Measurements from ENCODE around the gene PKNOX2.

PKNOX2 gene

GRCh38 chr11:125173556-125173955 is 9.0 kb downstream of the PKNOX2 start:
- H3K9ac ChIP-seq (ENCODE audit: low read depth, low read length) = no peak overlapping the region
- H3K9me3 ChIP-seq (ENCODE audit: control insufficient read depth, insufficient read depth, low read length) = no peaks in the 10 kb centered on the region
- H3K36me3 ChIP-seq (ENCODE audit: insufficient read depth, low read length) = no peaks in the 10 kb centered on the region
- H3K4me1 ChIP-seq (ENCODE audit: insufficient read depth, low read length) = peaks cover 20% of the 10 kb centered on the region; the same call in 1 of the 2 replicates

DNA sequence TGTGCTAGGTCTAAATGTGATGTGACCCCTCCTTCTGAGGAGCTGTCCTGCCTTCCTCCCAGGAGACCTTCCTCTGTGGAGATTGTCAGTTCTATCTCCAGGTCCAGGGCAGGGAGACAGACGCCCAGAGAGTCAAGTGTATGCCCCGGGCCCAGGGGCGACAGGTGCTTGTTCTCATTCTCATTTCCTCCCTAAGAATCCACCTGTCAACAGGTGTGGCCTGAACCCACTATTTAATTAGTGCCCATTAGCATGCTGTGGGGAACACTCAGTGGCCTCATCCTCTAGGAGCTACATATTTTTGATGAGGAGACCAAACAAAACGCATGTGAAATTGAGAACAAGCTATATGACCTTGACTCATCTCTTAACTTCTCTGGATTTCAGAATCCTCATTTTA is 9.5 kb downstream of the PKNOX2 start:
- Histone ChIP-seq H3K4me1 (ENCODE audit: insufficient read depth, low read length) (peaks cover 19% of the 10 kb centered on the region; the same call in 1 of the 2 replicates), H3K9me3 (ENCODE audit: control insufficient read depth, insufficient read depth, low read length) (no peaks in the 10 kb centered on the region), H3K9ac (ENCODE audit: low read depth, low read length) (no peak overlapping the region), H3K36me3 (ENCODE audit: insufficient read depth, low read length) (no peaks in the 10 kb centered on the region)

- Histone ChIP-seq H3K9ac (ENCODE audit: low read depth, low read length) (no peak overlapping the region), H3K36me3 (ENCODE audit: insufficient read depth, low read length) (no peaks in the 10 kb centered on the region), H3K4me1 (ENCODE audit: insufficient read depth, low read length) (peaks cover 17% of the 10 kb centered on the region), H3K9me3 (ENCODE audit: control insufficient read depth, insufficient read depth, low read length) (no peaks in the 10 kb centered on the region)
Measured at GRCh38 chr11:125174686-125175085, 10.1 kb downstream of the PKNOX2 start.

- Histone ChIP-seq H3K4me1 (ENCODE audit: insufficient read depth, low read length) (peaks cover 17% of the 10 kb centered on the region), H3K9me3 (ENCODE audit: control insufficient read depth, insufficient read depth, low read length) (no peaks in the 10 kb centered on the region), H3K9ac (ENCODE audit: low read depth, low read length) (no peak overlapping the region), H3K36me3 (ENCODE audit: insufficient read depth, low read length) (no peaks in the 10 kb centered on the region)
Measured at GRCh38 chr11:125175166-125175565, 10.6 kb downstream of the PKNOX2 start.

- H3K9ac ChIP-seq (ENCODE audit: low read depth, low read length) = no peak overlapping the region
- no peaks in the 10 kb centered on the region for H3K36me3 ChIP-seq (ENCODE audit: insufficient read depth, low read length)
- peaks cover 21% of the 10 kb centered on the region for H3K4me1 ChIP-seq (ENCODE audit: insufficient read depth, low read length)
- H3K9me3 ChIP-seq (ENCODE audit: control insufficient read depth, insufficient read depth, low read length) = no peaks in the 10 kb centered on the region
Measured at GRCh38 chr11:125175896-125176575, 11.5 kb downstream of the PKNOX2 start.

- no peak overlapping the region for H3K9ac ChIP-seq (ENCODE audit: low read depth, low read length)
- H3K36me3 ChIP-seq (ENCODE audit: insufficient read depth, low read length) = no peaks in the 10 kb centered on the region
- no peaks in the 10 kb centered on the region for H3K9me3 ChIP-seq (ENCODE audit: control insufficient read depth, insufficient read depth, low read length)
- peaks cover 24% of the 10 kb centered on the region for H3K4me1 ChIP-seq (ENCODE audit: insufficient read depth, low read length)
Measured at GRCh38 chr11:125176866-125177265, 12.3 kb downstream of the PKNOX2 start.

GRCh38 chr11:125177543-125177942 is 13.0 kb downstream of the PKNOX2 start:
- H3K9ac ChIP-seq (ENCODE audit: low read depth, low read length) = no peak overlapping the region
- H3K9me3 ChIP-seq (ENCODE audit: control insufficient read depth, insufficient read depth, low read length) = no peaks in the 10 kb centered on the region
- H3K36me3 ChIP-seq (ENCODE audit: insufficient read depth, low read length) = no peaks in the 10 kb centered on the region
- peaks cover 24% of the 10 kb centered on the region for H3K4me1 ChIP-seq (ENCODE audit: insufficient read depth, low read length)

GRCh38 chr11:125179346-125179745 is 14.8 kb downstream of the PKNOX2 start:
- Histone ChIP-seq H3K4me1 (ENCODE audit: insufficient read depth, low read length) (peaks cover 24% of the 10 kb centered on the region), H3K9me3 (ENCODE audit: control insufficient read depth, insufficient read depth, low read length) (no peaks in the 10 kb centered on the region), H3K36me3 (ENCODE audit: insufficient read depth, low read length) (no peaks in the 10 kb centered on the region), H3K9ac (ENCODE audit: low read depth, low read length) (no peak overlapping the region)

DNA sequence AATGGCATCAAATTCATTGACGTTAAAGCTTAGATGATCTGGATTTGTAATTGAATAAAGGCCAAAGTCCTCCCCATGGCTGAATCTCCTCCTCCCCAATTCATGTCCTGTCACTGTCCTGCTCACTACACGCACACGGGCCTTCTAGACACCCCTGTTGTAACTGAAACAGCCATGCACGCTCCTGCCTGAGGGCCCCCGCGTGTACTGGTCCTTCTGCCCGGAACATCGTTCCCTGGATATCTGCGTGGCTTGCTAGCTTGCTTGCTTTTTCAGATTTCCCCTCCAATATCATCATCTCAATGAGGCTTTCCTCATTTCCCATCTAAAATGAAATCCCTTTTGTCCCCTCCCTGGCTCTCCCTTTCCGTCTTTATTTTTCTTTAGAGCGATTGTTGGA is 15.3 kb downstream of the PKNOX2 start:
- H3K9me3 ChIP-seq (ENCODE audit: control insufficient read depth, insufficient read depth, low read length) = no peaks in the 10 kb centered on the region
- no peak overlapping the region for H3K9ac ChIP-seq (ENCODE audit: low read depth, low read length)
- H3K36me3 ChIP-seq (ENCODE audit: insufficient read depth, low read length) = no peaks in the 10 kb centered on the region
- peaks cover 24% of the 10 kb centered on the region for H3K4me1 ChIP-seq (ENCODE audit: insufficient read depth, low read length)

- H3K9me3 ChIP-seq (ENCODE audit: control insufficient read depth, insufficient read depth, low read length) = no peaks in the 10 kb centered on the region
- peaks cover 24% of the 10 kb centered on the region for H3K4me1 ChIP-seq (ENCODE audit: insufficient read depth, low read length)
- H3K9ac ChIP-seq (ENCODE audit: low read depth, low read length) = no peak overlapping the region
- no peaks in the 10 kb centered on the region for H3K36me3 ChIP-seq (ENCODE audit: insufficient read depth, low read length)
Measured at GRCh38 chr11:125180413-125181305, 16.1 kb downstream of the PKNOX2 start.

GRCh38 chr11:125182573-125182972 is 18.0 kb downstream of the PKNOX2 start:
- Histone ChIP-seq H3K9me3 (ENCODE audit: control insufficient read depth, insufficient read depth, low read length) (no peaks in the 10 kb centered on the region), H3K9ac (ENCODE audit: low read depth, low read length) (no peak overlapping the region), H3K36me3 (ENCODE audit: insufficient read depth, low read length) (no peaks in the 10 kb centered on the region), H3K4me1 (ENCODE audit: insufficient read depth, low read length) (peaks cover 19% of the 10 kb centered on the region)

DNA sequence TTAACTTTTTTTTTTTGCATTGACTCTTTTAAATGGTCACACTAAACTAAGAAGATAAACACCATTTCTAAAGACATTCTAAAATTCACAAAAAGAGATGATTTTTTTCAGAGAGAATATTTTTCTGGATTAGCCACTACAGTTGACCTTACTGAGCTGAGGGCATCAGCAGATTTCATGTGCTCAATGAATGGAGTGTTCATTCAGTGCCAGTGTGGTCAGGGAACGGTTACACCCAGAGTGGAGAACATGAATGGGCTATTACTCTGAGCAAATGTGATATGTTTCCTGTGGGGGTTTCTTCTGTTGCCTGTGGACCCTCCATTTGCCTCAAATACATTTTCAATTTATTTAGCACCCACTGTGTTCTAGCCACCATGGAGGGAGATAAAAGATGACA is 19.1 kb downstream of the PKNOX2 start:
- Histone ChIP-seq H3K9ac (ENCODE audit: low read depth, low read length) (no peak overlapping the region), H3K9me3 (ENCODE audit: control insufficient read depth, insufficient read depth, low read length) (no peaks in the 10 kb centered on the region), H3K4me1 (ENCODE audit: insufficient read depth, low read length) (peaks cover 18% of the 10 kb centered on the region)

GRCh38 chr11:125188021-125188420 is 23.5 kb downstream of the PKNOX2 start:
- no peaks in the 10 kb centered on the region for H3K36me3 ChIP-seq (ENCODE audit: insufficient read depth, low read length)
- H3K9ac ChIP-seq (ENCODE audit: low read depth, low read length) = no peak overlapping the region
- H3K9me3 ChIP-seq (ENCODE audit: control insufficient read depth, insufficient read depth, low read length) = no peaks in the 10 kb centered on the region
- 0 out of 2 replicates have a peak, but pooled peaks cover 3% of the 10 kb centered on the region for H3K4me1 ChIP-seq (ENCODE audit: insufficient read depth, low read length)

More for the DNA sequence above, 19.1 kb downstream of the PKNOX2 start:
- no peaks in the 10 kb centered on the region for H3K36me3 ChIP-seq (ENCODE audit: insufficient read depth, low read length)

DNA sequence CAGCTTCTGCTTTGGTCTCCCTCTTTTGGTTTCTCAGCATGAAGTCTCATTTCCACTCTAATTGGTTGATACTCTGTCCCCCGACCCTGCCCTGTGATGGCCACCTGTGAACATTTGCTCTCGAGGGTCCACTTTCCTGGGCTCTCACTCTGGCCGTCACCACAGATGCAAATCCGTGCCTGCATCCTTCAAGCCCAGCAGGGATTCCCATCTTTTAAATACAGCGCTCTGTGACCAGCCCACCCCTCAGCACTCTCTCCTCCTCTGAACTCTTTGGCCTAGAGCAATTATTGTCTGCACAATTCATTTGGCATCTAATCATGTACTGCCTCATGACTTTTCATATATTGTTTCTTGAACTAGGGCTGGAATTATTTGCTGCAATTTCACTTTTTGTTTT is 26.0 kb downstream of the PKNOX2 start:
- Histone ChIP-seq H3K4me1 (ENCODE audit: insufficient read depth, low read length) (0 out of 2 replicates have a peak, but pooled peaks cover 3% of the 10 kb centered on the region), H3K9ac (ENCODE audit: low read depth, low read length) (no peak overlapping the region), H3K9me3 (ENCODE audit: control insufficient read depth, insufficient read depth, low read length) (no peaks in the 10 kb centered on the region; the same call in 1 of the 2 replicates), H3K36me3 (ENCODE audit: insufficient read depth, low read length) (no peaks in the 10 kb centered on the region)

DNA sequence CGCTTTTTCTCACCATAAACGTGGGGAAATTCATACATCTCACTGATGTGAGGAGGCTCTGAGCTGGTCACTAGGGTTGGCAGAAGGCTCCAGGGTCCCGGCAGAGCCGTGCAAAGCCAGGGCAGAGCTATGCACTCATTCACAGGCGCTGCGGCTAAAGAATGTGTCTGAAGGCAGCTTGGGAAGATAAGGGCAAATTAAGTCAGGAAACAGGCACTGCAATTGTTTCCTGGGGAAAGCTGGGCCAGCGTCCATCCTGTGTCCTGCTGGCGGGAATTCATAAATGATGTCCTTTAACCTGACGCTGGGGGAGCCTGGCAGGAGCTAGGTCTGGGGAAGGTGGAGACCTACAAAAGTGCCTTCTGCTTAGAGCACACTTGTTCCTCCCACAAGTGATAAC is 27.6 kb downstream of the PKNOX2 start:
- H3K9me3 ChIP-seq (ENCODE audit: control insufficient read depth, insufficient read depth, low read length) = no peaks in the 10 kb centered on the region; the same call in 1 of the 2 replicates
- H3K9ac ChIP-seq (ENCODE audit: low read depth, low read length) = no peak overlapping the region
- no peaks in the 10 kb centered on the region for H3K36me3 ChIP-seq (ENCODE audit: insufficient read depth, low read length)
- H3K4me1 ChIP-seq (ENCODE audit: insufficient read depth, low read length) = 0 out of 2 replicates have a peak, but pooled peaks cover 3% of the 10 kb centered on the region

All from ES-I3 (cell line).